ENCODE data around the gene ABCG8. TPM values are rescaled to one million over a fixed set of nuclear protein-coding genes. Genes with fewer than 3 reads are reported as not detected.

The ABCG8 gene
- total RNA-seq, 4 donors from 2014 or later: 0.09 TPM; not detected in 3

GRCh38 chr2:43879261-43879660 lies 40.5 kb downstream of the ABCG8 start:
- no peaks in the 10 kb centered on the region for H3K27me3 ChIP-seq
- no peaks in the 10 kb centered on the region for H3K9me3 ChIP-seq
- intact Hi-C loops (cut with DNase I; ENCODE audit: low total_unique reads): no loop called here
- DNase-seq: no peak
- no peak for TF ChIP-seq POLR2A (IDR thresholded peaks at IDR 0.05)
- TF ChIP-seq, protein P1, sequence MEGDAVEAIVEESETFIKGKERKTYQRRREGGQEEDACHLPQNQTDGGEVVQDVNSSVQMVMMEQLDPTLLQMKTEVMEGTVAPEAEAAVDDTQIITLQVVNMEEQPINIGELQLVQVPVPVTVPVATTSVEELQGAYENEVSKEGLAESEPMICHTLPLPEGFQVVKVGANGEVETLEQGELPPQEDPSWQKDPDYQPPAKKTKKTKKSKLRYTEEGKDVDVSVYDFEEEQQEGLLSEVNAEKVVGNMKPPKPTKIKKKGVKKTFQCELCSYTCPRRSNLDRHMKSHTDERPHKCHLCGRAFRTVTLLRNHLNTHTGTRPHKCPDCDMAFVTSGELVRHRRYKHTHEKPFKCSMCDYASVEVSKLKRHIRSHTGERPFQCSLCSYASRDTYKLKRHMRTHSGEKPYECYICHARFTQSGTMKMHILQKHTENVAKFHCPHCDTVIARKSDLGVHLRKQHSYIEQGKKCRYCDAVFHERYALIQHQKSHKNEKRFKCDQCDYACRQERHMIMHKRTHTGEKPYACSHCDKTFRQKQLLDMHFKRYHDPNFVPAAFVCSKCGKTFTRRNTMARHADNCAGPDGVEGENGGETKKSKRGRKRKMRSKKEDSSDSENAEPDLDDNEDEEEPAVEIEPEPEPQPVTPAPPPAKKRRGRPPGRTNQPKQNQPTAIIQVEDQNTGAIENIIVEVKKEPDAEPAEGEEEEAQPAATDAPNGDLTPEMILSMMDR (IDR thresholded peaks at IDR 0.05): no peak
- no peaks in the 10 kb centered on the region for H3K4me1 ChIP-seq
- H3K27ac ChIP-seq: no peak overlapping the region
- no peaks in the 10 kb centered on the region for H3K36me3 ChIP-seq
- no peak overlapping the region for H3K4me3 ChIP-seq

- no peak for DNase-seq
Observed at GRCh38 chr2:43880471-43880870, 41.7 kb downstream of the ABCG8 start.

DNA sequence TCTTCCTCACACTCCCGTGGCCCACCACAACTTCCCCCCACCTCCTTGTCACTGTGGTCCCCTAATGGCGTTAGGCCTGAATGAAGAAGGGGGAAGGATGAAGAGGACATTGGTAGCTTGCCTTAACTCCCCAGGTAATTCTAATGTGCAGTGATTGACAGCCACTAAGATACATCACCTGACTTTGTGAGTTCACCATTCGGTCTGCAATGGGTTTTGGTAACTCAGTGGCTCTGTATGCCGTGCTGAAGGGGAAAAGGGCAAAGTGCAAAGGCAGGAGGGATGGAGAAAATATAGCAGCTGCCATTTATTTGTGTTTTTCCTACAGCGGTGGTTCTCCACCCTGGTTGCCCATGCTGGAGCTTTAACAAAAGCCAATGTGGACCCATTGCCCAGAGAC lies 42.2 kb downstream of the ABCG8 start:
- H3K27ac ChIP-seq: no peak overlapping the region
- no peaks in the 10 kb centered on the region for H3K9me3 ChIP-seq
- no peaks in the 10 kb centered on the region for H3K4me1 ChIP-seq
- H3K4me3 ChIP-seq: no peak overlapping the region
- intact Hi-C loops (cut with DNase I; ENCODE audit: low total_unique reads): no loop called here
- no peaks in the 10 kb centered on the region for H3K36me3 ChIP-seq
- TF ChIP-seq, protein P1 (IDR thresholded peaks at IDR 0.05): no peak
- no peak for TF ChIP-seq POLR2A (IDR thresholded peaks at IDR 0.05)
- no peaks in the 10 kb centered on the region for H3K27me3 ChIP-seq
- no peak for DNase-seq

More at GRCh38 chr2:43880471-43880870, 41.7 kb downstream of the ABCG8 start:
- Histone ChIP-seq H3K27ac (no peak overlapping the region), H3K4me1 (no peaks in the 10 kb centered on the region), H3K27me3 (no peaks in the 10 kb centered on the region), H3K4me3 (no peak overlapping the region), H3K9me3 (no peaks in the 10 kb centered on the region), H3K36me3 (no peaks in the 10 kb centered on the region)
- TF ChIP-seq POLR2A (IDR thresholded peaks at IDR 0.05): no peak
- TF ChIP-seq, protein P1 (IDR thresholded peaks at IDR 0.05): no peak
- intact Hi-C loops (cut with DNase I; ENCODE audit: low total_unique reads): no loop called here

DNA sequence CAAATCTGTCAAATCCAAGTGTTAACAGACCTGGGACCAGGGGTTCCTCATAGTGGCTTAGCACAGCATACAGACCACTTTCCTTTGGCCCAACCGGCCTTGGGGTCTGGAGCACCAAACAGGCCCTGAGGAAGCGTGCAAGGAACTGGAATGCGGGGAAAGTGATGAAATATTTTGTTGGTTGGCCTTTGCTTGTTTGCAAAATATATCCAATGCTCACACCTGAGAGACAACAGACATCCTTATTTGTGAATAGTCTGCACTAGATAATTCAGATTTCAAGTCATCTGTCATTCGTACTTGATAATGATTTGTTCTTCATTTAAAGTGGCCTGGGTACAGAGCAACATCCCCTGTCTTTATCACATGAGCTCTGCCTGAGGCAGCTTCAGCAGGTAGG lies 43.5 kb downstream of the ABCG8 start:
- Histone ChIP-seq H3K9me3 (no peaks in the 10 kb centered on the region), H3K4me1 (no peaks in the 10 kb centered on the region), H3K27ac (no peak overlapping the region), H3K27me3 (no peaks in the 10 kb centered on the region), H3K4me3 (no peak overlapping the region), H3K36me3 (no peaks in the 10 kb centered on the region)
- intact Hi-C loops (cut with DNase I; ENCODE audit: low total_unique reads): no loop called here
- TF ChIP-seq, protein P1 (IDR thresholded peaks at IDR 0.05): no peak
- no peak for TF ChIP-seq POLR2A (IDR thresholded peaks at IDR 0.05)
- DNase-seq: no peak

DNA sequence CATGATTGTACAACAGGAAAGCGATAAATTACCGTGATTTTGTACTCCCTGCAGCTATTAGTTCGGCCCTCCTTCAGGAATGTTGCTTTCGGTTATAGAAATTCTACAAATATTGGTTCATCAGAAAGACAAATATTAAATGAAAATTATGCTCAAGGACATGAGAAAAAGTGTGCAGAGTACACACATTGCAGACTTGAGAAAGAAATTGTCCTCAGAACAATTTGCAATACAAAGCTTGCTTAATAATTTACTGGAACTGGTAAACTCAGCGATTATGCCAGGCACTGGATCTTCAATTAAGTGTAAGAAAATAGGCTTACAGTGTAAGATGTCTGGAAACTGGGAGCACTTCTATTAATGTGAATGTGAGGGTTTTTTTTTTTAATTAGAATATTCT lies 45.9 kb downstream of the ABCG8 start:
- H3K27me3 ChIP-seq: no peaks in the 10 kb centered on the region
- no peak for DNase-seq
- H3K9me3 ChIP-seq: no peaks in the 10 kb centered on the region
- intact Hi-C loops (cut with DNase I; ENCODE audit: low total_unique reads): no loop called here
- H3K36me3 ChIP-seq: no peaks in the 10 kb centered on the region
- TF ChIP-seq POLR2A (IDR thresholded peaks at IDR 0.05): no peak
- TF ChIP-seq, protein P1 (IDR thresholded peaks at IDR 0.05): no peak
- no peak overlapping the region for H3K4me3 ChIP-seq
- no peaks in the 10 kb centered on the region for H3K4me1 ChIP-seq
- no peak overlapping the region for H3K27ac ChIP-seq
